Erythroblast (primary cell): ENCODE results near the gene MINAR1.

Experiments used
- GATA1 ChIP-seq: IDR thresholded peaks from 2 replicates; pipeline ENCODE4 v1.6.1; 2011; ENCODE audit warnings: low read depth, mild to moderate bottlenecking, control low read depth, low read length, moderate library complexity
- POLR2A ChIP-seq: IDR thresholded peaks from 2 replicates; pipeline ENCODE4 v1.6.1; 2011; ENCODE audit warnings: mild to moderate bottlenecking, low read length

GRCh38 chr15:79402136-79402535, 30.0 kb upstream of the MINAR1 start:
- no peak for TF ChIP-seq POLR2A
- no peak for TF ChIP-seq GATA1
